Stimulated activated CD8-positive, alpha-beta memory T cell treated with anti-CD3 and anti-CD28 coated beads, Interleukin-7, amount 100 ng/mL, for 48 hours (primary cell): ENCODE measurements around the gene CHAC1.
A peak's percentile ranks its signal among the peaks of the same experiment; 100 is the strongest.

Source experiments
- DNase-seq, 2 donors: peaks; one replicate each; pipeline ENCODE4 v3.0.0-alpha.2; 2020; ENCODE audit warnings: low read depth in 1 of 2; ENCODE audit errors: extremely low read depth in 1 of 2

The CHAC1 gene, protein sequence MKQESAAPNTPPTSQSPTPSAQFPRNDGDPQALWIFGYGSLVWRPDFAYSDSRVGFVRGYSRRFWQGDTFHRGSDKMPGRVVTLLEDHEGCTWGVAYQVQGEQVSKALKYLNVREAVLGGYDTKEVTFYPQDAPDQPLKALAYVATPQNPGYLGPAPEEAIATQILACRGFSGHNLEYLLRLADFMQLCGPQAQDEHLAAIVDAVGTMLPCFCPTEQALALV

DNA sequence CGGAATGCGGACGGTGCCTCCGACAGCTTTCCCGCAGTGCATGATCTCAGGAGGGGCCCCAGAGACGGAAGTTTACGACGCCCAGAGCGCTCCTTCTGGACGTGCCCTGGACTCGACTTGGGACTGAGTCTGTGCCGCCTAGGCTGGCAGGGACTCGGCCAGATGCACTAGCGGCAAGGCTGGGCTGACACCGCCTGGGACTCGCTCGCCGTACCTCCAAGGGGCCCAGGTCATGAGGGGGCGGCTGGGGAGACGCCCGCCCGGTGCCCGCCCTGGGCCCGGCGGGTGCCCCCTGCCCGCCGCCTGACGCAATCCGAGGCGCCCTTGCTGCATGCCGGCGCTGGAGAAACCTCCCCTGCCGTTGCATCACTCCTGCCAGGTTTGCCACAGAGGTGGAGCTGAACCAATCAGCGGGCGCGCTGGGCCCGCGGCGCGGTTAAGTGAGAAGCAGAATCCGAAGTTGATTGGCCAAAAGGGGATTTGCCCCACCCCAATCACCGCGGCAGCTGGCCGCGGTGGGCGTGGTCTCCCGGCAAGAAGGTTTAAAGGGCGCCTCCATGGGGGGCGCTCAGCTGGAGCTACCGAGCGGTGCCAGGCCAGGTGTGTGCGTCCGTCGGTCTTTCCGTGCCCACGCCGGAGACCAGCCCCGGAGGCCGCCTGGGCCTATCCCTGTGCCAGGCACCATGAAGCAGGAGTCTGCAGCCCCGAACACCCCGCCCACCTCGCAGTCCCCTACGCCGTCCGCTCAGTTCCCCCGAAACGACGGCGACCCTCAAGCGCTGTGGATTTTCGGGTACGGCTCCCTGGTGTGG, at the start of gene CHAC1:
TSS of gene CHAC1 (plus strand) at position 571 of the 812 bp plus-strand sequence. CDS start at position 684, 113 bp downstream.
- peak; percentile 90 to 97 for DNase-seq

DNA sequence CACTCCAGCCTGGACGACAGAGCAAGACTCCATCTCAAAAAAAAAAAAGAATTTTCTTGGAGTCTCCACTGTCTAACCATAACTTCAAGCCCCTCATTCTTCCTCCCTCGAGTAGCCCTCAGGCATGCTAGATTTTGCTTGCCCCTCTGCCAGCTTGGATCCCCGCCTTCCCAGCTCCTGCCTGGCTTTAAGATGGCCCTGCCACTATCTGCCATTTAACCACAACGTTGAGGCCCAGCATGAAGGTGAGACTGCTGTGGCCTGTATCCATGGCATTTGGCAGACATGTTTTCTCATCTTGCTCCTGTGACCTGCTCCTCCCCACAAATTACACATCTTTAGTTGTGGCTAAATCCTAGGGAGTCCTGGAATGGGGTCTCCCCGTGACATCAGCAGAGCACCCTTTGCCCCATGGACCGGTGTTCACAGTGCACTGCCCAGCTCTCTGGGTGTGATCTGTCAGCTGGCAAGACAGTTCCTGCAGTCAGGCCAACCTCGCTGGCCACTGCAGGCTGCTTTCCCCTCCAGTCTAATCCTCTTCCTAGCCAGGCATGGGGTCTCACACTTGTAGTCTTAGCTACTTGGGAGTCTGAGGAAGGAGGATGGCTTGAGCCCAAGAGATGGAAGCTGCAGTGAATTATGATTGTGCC, 48.6 kb upstream of the CHAC1 start:
- DNase-seq = no peak

DNA sequence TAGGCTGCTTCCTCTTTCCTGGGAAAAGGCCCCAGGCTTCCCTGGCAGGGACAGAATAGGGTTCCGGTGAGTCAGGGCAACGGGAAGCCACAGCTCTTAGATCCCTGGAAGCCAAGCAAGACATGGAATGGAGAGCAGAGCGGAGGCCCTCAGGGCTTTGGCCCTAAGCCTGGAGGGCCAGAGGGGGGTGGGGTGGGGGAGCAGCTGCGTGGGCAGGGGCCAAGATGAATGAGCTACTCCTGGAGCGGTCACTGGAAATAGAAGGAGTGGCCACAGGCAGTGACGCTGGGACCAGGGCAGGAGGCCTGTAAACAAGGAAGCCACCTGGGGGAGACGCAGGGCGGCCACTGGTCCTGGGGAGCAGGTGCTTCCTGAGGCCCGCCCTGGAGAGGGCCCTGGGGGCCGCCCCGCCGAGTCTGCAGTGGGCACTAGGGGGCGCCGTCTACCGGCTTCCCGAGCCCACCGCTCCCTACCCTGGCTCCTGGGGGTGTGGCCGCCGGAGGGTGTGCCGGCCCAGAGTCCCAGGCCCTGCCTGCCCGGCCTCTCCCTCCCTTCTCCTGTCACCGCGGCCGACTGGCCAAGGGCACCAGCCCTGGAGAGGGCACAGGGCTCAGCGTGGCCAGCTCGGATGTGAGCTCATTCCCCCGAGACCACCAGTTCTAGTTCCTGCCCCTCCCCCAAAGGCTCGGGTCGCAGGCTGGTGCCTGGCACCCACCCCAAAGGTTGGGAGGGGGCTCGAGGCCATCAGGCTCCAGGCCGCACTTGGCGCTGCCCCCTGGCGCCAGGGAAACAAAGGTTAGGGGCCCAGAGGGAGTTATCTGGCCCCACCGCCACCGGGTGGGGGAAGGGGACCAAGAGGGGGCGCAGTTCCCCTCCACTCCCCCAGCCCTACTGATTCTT, 46.9 kb upstream of the CHAC1 start:
- peak; percentile 65 to 66 for DNase-seq

DNA sequence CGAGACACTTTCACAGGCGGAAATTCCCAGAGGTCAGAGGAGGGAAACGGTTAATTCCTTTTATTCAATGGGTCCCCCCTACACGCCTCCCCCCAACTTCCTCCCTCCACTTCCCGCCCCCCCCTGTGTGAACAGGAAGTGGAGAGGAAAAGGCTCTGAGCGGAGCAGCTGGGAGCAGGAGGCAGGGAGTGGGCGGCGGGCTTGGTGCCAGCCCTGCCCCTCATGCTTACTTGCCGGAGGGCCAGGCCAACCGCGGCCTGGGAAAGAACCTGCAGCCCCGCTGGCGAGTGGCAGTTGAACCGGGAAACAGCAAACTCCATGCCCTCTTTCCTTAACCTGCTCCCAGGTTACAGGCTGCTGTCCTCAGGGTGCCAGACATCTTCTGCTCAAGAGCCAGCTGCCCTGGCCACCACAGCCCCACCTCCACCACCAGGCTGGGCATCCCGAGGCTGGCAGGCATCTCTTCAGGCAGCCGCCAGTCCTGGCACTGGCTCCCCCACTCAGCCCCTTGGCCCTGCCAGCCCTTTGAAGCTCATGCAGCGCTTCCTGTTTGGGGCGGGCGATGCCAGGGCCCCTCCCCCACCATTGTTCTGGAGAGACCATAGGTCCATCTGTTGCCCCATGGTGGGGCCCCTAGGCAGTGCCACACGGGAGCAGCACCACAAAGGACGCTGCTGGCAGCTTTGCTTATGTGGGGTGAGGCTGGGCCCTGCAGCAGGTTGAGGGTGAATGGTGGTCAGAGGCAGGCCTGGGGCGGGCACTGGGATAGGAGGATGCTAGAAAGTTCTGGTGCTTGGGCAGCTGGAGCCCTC, 46.1 kb upstream of the CHAC1 start:
- DNase-seq = no peak

DNA sequence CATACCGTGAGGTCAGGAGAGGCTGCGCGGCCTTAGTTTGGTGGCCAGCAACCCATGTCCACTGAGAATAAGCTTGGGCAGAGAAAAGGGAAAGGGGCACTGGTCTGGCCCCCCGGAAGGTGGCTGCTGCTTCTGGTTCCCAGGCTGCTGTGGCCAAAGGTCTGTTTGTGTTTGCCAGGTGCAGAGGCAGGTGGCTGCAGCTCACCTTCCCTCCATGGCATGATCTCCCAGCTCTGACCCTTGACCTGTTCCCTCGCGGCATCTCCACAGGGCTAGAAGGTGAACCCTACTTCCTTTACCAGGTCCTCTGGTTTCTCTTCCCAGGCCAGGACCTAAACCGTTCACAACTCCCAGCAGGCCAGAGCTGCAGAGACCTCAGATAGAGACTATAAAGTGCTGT, 45.2 kb upstream of the CHAC1 start:
- no peak for DNase-seq

DNA sequence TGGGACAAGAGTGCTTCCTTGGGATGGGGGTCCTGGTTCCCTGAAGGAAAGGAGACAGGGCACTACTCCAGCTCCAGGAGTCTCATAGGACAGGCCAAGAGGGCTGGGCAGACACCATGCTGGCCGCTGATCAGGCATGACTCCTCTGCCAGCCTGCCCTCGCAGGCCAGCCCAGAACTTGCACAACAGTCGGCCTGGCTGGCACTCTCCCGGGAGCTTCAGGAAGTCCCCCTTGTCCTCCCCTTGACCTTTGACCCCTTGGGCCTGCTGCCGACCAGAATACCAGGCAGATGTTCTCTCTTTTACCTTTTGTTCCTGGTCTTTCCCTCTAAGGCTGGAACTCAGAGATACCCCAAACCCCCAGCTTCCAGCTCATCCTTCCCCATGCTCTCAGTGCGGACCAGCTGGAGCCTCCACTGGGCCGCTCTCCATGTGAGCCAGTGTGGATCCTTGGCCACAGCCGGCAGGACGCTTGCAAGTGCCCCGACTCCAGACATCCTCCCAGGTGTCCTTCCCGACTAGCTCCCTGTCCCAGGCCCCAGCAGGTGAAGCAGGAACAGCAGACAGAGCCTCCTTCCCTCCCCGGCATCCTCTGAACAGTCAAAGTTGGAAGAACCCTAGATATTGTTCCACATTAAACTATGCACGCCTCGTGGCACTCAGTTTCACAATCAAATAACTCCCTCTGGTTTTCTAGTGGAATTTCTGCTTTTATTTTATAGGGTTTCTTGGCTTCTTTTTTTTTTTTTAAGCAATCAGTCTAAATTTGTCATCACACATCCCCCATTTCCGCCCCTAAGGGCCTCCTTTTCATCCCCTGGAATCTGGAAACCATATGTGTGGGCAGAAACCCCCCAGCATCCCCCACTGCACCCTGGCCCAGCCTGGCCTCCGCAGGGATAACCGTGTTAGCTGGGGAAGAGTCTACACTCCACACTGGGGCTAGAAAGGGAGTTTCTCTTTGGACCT, 43.3 kb upstream of the CHAC1 start:
- DNase-seq = no peak

DNA sequence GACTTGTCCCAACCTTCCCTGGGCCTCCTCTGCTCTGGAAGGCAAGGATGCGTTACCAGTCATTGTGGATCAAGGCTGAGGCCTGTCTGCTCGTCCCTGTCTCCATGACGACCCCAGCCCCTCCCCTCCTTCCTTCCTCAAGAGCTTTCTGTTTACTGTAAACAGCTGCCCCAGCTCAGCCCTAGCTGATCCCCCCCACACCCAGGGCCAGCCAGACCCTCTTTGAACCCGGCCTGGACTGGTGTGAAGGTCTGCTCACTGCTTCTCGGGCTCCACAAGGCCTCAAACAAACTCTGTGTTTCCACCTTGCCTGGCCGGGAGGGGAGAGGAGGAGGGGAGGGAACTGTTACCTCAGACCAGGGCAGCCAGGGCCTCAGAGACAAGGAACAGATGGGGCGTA, 42.1 kb upstream of the CHAC1 start:
- no peak for DNase-seq

DNA sequence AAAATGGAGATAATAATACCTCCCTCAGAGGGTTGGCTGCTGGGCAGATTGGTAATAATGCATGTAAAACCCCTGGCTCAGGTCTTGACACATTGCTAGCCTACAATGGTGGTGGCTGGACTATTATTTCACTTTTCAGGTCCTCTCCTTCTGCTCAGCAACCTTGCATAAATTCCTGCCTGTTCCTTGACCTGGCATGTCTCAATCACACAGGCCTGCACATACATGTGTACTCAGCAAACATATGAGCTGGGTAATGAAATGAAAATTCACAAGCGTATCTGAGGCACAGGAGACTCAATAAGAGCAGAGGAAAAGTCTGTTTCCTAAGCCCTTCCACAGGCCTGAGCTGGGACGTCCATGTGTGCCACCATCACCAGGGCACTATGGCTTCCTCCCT, 41.6 kb upstream of the CHAC1 start:
- no peak for DNase-seq

DNA sequence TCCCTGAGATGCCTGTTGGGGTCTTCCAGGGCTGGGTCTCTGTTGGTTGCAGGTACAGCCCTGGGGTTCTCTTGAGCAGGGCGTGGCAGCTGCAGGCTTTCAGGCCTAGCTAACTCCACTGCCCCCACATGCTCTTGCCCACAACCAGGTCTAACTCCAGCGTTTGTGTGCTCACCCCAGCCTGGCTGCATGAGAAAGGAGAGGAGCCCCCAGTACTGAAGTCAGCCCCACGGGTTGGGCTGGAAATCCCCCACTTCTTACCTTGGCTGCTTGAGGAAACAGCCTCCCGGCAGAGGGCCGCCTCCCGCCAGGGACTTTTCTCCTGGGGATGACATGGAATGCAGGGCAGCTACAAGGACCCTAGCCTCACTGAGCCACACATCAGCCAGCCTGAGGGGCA, 40.8 kb upstream of the CHAC1 start:
- DNase-seq = no peak

DNA sequence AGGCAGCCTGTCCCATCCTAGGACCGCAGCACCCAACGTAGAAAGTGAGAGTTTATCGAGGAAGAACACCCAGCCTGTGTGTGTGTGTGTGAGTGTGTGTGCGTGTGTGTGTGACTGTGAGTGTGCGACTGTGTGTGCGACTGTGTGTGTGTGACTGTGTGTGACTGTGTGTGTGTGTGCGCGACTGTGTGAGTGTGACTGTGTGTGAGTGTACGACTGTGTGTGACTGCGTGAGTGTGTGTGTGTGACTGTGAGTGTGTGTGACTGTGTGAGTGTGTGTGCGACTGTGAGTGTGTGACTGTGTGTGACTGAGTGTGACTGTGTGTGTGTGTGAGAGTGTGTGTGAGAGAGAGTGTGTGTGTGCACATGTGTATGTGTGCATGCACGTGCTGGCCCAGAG, 39.3 kb upstream of the CHAC1 start:
- no peak for DNase-seq

DNA sequence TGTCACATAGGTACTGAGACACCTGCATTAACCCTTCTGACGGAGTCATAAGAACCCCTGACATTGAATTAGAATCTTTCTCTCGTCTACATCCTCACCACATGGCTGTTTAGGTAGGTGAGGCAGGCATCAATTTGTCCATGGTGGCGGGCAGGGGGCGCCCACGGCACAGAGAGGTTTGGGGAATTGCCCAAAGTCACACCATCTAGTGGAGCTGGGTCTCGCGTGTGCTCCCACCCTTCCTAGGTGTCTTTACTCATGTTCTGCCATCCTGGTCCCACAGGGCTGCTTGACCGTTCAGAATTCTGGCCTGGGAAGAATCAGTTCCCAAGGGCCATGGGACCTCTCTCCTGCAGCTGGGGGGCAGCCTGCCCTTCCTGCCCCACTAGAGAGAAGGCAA, 38.8 kb upstream of the CHAC1 start:
- DNase-seq = no peak

DNA sequence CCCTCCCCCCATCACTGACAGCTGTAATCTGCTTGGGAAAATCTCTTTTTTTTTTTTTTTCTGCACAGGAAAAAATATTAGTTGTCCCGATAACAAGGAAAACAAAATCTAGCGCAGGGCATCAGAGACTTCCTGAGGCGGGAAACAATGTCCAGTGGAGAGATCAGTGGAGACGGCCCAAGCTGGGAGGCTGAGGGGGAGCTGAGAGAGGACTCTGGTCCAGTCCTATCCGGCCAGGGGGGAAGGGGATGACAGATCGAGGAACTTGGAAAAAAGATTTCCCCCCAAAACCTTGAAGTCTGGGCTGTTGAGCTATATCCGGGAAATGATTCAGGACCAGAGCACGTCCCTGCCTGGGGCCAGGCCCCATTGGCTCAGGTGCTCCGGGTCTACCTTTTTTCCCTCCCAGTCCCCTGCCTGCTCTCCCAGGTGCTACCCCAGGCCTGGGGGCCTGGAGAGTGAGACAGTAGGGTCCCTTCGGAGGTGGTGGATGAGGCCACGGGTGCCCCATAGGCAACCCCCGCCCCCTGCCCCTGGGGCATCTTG, 38.1 kb upstream of the CHAC1 start:
- no peak for DNase-seq

DNA sequence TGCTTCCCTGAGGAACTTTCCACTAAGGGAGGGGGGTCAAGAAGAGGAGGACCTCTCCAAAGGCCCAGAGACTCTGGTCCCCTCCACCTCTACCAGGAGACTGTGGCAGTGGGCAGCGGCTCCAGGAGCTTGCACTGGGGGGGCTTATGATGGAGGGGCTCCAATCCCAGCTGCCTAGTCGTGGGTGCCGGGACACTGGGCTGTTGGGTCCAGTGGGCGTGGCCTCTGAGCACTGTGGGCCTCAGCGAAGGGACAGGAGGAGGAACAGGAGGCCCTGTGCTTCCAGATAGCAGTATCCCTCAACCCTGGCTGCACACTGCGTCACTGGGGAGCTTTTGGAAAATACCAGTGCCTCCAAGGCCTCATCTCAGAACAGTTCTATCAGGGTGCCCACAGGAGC, 37.6 kb upstream of the CHAC1 start:
- DNase-seq = no peak

DNA sequence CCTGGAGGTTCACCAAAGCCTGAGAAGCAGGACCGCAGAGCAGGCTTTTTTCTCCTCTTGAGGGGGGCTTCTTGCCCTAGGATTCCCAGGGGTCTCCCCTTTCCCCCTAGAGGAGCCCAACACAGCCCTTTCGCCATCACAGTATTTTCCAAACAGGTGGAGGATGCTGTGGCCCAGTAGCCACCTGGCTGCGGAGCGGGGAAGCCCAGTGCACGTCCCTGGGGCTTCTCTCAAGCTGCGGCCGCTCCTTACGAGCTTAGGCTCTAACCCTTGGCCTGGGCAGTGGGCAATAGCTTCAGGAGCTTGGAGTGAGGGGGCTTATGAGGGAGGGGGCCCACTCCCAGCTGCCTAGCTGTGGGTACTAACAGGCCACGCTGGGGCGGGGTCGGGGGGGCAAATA, 35.7 kb upstream of the CHAC1 start:
- no peak for DNase-seq

DNA sequence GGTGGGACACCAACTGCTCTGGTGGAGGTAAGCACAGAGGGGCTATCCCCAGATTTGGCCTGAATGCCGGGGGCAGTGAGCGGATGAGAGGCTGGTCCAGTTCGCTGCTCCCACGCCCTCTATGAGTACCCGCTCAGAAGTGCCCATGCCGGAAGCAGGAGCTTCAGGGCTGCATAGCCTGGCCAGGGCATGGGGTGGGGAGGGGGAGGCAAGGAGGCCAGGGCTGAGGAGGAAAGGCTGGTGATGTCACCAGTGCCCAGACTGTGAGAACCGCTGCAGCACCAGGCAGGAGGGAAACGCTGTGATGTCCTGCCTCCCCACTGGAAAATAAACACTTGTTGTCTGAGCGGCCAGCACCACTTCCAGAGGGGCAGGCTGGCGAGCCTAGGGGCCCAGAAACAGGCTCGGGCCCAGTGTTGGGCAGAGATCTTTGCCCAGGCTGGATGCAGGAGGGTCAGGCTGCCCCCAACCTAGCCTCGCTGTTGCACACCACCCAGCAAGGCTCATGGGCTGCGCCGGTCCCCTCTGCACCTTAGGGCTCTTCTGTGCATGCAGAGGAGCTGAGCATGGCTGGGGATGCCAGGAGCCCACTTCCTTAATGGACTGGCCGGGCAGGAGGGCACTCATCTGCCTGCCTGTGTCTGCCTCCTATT, 35.0 kb upstream of the CHAC1 start:
- DNase-seq = no peak

DNA sequence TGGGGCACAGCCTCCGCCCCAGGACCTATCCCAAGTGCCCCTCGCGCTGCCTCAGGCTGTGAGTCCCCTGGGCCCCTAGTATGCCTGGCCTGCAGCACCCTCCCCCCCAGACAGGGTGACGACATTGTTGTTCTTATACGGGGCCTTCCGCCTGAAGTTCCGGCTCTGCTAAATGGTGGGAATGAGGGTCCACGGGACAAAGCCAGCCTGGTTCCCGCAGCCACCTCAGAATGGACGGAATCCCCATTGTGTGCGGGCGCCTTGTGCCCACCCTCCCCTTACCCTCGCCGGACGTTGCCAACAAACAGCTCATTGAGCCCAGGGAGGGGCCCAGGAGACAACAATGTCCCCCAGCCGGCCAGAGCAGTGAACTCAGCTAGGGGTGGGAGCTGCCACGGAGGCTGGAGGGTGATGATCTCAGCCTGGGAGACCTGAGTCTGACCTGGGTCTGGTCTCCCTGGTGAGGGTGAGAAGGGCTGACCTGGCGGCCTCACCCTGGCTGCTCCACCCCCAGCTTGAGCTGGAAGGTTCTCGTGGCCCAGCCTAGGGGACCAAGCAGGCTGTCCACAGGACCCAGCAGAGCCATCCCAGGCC, 34.4 kb upstream of the CHAC1 start:
- DNase-seq = no peak

DNA sequence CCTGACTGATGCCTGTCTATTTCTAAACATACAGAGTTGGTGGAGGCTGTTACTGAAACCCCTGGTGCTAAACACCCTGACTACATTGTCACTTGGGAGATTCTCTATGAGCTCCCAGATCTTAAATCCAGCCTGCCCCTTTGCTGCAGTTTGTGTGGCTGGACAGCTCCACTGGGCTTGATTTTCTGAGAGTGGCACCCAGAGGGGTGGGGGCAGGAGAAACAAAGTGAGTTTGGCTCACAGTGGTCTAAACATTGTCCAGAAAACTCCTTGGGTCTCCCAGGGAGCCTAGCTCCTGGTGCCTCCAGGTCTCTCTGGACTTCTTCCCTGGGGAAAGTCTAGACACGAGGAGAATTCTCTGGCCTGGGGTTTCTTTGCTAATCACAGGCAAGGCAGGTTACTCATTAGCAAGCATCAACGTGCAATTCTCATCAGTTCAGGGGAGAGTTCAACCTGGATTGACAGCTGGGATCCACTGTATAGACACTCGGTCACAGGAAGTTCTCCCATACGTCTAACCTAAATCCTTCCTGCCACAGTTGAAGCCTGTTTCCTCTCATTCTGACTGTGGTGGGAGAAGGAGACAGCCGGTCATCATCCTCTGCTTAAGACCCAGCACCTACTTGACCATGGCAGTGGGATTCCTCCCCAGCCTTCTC, 31.2 kb upstream of the CHAC1 start:
- DNase-seq = no peak
